GM12801 (cell line): Measurements from ENCODE around the gene MOG.

Experiments
- TF ChIP-seq, protein P1 (sequence below): IDR thresholded peaks from one replicate; pipeline ENCODE4 v1.5.1; 2011; ENCODE audit warnings: control low read depth; ENCODE audit not compliant: insufficient read length; ENCODE audit errors: extremely low read depth

MOG gene

DNA sequence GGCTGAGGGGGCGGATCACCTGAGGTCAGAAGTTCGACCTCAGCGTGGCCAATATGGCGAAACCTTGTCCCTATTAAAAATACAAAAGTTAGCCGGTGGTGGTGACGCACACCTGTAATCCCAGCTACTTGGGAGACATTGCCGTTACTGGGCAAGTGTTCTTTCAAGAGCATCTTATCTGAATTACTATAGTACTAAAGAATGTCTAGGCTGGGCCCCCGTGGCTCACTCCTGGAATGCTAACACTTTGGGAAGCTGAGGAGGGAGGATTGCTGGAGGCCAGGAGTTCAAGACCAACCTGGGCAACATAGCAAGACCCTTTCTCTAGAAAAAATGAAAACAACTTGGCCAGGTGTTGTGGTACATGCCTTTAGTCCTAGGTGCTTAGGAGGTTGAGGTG is 24.9 kb downstream of the MOG start:
- TF ChIP-seq, protein P1, sequence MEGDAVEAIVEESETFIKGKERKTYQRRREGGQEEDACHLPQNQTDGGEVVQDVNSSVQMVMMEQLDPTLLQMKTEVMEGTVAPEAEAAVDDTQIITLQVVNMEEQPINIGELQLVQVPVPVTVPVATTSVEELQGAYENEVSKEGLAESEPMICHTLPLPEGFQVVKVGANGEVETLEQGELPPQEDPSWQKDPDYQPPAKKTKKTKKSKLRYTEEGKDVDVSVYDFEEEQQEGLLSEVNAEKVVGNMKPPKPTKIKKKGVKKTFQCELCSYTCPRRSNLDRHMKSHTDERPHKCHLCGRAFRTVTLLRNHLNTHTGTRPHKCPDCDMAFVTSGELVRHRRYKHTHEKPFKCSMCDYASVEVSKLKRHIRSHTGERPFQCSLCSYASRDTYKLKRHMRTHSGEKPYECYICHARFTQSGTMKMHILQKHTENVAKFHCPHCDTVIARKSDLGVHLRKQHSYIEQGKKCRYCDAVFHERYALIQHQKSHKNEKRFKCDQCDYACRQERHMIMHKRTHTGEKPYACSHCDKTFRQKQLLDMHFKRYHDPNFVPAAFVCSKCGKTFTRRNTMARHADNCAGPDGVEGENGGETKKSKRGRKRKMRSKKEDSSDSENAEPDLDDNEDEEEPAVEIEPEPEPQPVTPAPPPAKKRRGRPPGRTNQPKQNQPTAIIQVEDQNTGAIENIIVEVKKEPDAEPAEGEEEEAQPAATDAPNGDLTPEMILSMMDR, result no peak

DNA sequence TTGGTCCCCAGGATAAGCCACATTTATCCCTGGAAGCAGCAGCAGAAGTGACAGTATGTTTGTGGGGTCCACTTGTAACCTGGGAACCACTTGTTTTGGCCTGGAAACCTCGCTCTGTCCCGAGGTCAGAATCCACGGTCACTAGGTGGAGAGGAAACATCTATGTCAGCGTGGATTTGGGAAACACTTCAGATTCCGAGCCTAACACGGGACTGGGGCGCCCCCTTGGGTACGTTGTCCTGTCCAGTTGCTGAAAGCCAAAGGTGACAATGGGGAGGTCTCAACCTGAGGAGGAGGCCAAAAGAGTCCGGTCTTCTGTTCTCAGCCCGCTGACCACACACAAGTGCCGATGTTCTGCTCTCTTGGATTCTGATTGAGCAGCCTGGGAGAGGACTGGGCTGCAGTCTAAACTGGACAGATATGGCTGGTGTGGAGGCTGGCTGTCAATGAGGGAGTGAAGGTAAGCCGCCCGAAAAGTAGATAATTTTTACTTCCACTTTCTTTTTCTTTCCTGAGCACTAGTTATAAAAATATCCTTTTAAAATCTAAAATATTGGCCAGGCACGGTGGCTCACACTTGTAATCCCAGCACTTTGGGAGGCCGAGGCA is 28.9 kb downstream of the MOG start:
- TF ChIP-seq, protein P1, result no peak

DNA sequence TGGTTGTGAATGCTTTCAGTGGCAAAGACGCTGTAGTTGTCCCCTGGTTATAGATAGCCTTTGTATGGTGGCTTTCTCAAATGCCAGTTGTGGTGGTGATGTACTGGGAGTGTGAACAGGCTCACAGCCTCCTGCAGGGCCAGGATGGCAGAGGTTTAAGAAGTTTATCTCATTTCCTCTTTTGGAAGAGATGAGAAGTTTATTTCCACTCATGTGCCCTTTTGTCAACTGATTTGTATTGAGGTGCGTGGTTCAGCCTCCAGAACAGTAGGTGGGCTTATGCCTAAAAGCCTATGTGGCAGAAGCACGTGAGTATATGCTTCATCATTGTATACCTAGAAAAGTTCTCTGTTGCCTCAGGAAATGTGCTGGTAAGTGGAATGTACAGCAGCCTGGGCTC is 37.7 kb downstream of the MOG start:
- TF ChIP-seq, protein P1, result no peak

DNA sequence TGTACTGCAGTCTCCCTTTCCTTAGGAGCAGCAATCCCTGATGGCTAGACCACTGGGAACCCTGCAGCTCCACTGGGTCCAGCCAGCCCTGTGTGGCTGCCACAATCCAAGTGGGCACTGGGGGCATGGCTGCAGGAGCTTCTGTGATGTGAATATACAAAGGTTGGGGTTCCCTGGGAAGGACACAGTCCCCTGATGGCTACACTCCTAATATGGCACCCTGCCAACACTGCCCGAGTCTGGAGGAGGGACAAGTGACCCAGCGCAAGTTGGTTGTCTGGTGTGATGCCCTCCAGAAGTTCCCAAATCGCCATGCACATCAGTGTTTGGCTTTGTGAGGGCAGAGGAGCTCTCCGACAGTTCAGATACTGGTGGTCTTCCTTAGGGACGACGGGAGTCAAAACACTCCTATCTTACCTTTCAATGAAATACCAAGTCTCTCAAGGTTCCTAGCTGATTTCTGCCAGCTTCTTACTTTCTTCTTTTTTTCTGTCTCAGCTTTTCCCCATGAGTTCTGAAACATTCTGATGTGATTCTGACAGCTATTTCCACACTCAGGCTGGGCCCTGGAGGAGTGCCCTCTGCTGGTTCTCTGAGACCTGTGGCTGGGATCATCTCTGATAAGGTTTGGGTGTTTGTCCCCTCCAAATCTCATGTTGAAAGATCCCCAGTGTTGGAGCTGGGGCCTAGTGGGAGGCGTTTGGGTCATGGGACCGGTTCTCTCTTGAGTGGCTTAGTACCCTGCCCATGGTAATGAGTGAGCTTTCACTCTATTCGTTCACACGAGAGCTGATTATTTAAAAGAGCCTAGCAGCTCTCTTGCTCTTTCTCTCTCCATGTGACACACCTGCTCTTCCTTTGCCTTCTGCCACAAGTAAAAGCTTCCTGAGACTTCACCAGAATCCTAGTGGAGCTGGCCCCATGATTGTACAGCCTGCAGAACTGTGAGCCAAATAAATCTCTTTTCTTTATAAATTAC is 39.5 kb downstream of the MOG start:
- TF ChIP-seq, protein P1, result no peak

DNA sequence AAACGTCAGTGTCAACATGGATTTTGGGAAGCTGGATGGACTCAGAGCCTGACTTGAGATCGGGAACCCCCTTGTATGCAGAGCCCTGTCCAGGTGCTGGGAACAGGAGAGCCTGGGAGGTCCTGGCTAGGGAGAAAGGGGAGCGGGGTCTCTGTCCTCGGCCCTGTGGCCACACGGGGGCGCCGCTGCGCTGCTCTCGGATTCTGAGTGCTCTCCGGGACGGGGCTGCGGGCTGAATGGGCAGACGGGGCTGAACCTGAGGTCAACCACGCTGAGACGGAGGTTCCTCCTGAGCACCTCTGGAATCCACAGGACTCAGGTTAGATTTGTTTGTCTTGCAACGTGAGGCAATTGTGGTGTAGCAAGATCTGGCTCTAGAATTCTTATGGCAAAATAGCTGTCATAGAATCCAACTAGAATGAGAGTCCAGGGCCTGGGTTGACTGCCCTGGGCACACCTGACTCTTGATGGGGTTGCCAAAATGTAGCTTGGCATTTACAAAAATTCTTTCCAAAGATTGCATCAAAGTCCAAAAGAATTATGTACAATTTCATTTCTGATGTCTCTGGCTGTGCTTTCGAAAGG is 45.7 kb downstream of the MOG start:
- TF ChIP-seq, protein P1, result no peak

DNA sequence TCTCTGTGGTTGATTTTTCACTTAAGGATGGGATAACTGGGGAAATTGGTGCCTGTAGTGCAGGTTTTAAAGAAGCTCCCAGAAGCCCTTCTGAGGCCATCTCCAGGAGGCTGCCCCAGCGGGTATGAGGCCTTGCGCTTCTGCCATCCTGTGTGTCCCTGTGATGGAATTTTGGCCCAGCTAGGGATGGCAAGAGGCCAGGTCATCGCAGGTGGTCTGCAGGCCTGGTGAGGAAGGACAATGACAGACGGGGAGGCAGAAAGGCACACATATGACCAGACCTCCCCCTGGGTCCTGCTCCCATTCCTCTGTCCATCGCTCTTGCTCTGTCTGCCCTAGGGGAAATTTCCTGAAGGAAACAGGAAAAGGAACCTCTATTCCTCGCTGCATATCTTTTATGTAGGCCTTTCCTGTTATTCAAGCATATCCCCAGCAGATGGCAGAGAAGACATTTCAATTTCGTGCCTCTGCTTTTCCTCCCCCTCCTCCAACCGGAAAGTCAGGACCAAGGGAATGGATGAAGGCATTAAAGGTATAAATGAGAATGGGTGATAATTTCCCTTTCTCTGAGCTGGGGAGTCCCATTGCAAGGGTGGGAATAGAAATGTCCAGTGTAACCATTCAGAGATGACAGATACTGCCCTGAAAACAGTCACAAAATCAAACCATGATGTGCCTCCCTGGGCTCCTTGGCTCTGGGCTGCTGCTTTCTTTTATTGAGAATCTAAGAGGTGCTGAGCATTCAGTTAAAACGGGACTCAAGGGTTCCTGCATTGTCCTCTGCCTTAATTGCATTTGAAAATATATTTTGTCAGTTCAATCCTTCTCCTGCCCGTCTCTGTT is 48.7 kb downstream of the MOG start:
- TF ChIP-seq, protein P1, result no peak
